H9 (cell line): ENCODE measurements around the gene ALDH1A2. TPM values are rescaled to one million over a fixed set of nuclear protein-coding genes. Genes with fewer than 3 reads are reported as not detected.
"Not testable (repeated sequence)": the region's sequence is repeated elsewhere in the genome, so short reads cannot be mapped to it uniquely, and the experiment has no call there.

Experiments used
- DNase-seq: peaks from one replicate; pipeline ENCODE4 v3.0.0-alpha.2; 2017
- H2AFZ ChIP-seq: one replicate; pipeline ENCODE4 v1.6.1; 2013; ENCODE audit warnings: mild to moderate bottlenecking, low read length, control low read depth, moderate library complexity
- H2AK5ac ChIP-seq: 2 replicates; pipeline ENCODE4 v1.6.1; 2013; ENCODE audit warnings: low read length, control low read depth, mixed read lengths; ENCODE audit not compliant: insufficient read length
- H2BK120ac ChIP-seq: one replicate; pipeline ENCODE4 v1.6.1; 2013; ENCODE audit warnings: low read depth, mild to moderate bottlenecking, low read length, control low read depth, inconsistent platforms; ENCODE audit not compliant: poor library complexity, severe bottlenecking
- H2BK12ac ChIP-seq: 2 replicates; pipeline ENCODE4 v1.6.1; 2013; ENCODE audit warnings: low read length, control low read depth, mixed read lengths, low read depth; ENCODE audit not compliant: insufficient read length
- H2BK15ac ChIP-seq: 2 replicates; pipeline ENCODE4 v1.6.1; 2013; ENCODE audit warnings: low read depth, low read length, control low read depth
- H2BK20ac ChIP-seq: one replicate; pipeline ENCODE4 v1.6.1; 2013; ENCODE audit warnings: low read depth, mild to moderate bottlenecking, low read length, control low read depth, inconsistent platforms; ENCODE audit not compliant: poor library complexity, severe bottlenecking
- H2BK5ac ChIP-seq: 2 replicates; pipeline ENCODE4 v1.6.1; 2013; ENCODE audit warnings: low read length, control low read depth, mixed read lengths; ENCODE audit not compliant: insufficient read length
- H3K14ac ChIP-seq: 2 replicates; pipeline ENCODE4 v1.6.1; 2013; ENCODE audit warnings: low read length, control low read depth; ENCODE audit not compliant: insufficient read depth
- H3K18ac ChIP-seq: 2 replicates; pipeline ENCODE4 v1.6.1; 2013; ENCODE audit warnings: low read depth, mild to moderate bottlenecking, mixed read lengths, low read length, control low read depth; ENCODE audit not compliant: insufficient read length
- H3K23ac ChIP-seq: 2 replicates; pipeline ENCODE4 v1.6.1; 2013; ENCODE audit warnings: low read length, control low read depth, mixed read lengths, low read depth; ENCODE audit not compliant: insufficient read length
- H3K23me2 ChIP-seq: 2 replicates; pipeline ENCODE4 v1.6.1; 2013; ENCODE audit warnings: low read depth, mild to moderate bottlenecking, mixed read lengths, low read length, control low read depth; ENCODE audit not compliant: insufficient read length, poor library complexity, severe bottlenecking
- H3K27ac ChIP-seq: 2 replicates; pipeline ENCODE4 v1.5.1; 2013; ENCODE audit warnings: low read length, control low read depth, mixed read lengths, low read depth; ENCODE audit not compliant: insufficient read length
- H3K27me3 ChIP-seq: 2 replicates; pipeline ENCODE4 v1.6.1; 2013; ENCODE audit warnings: low read length, control low read depth, inconsistent platforms; ENCODE audit not compliant: insufficient read depth
- H3K4ac ChIP-seq: 2 replicates; pipeline ENCODE4 v1.6.1; 2013; ENCODE audit warnings: low read depth, mild to moderate bottlenecking, control low read depth, inconsistent platforms, low read length, moderate library complexity
- H3K4me1 ChIP-seq: 2 replicates; pipeline ENCODE4 v1.6.1; 2013; ENCODE audit warnings: low read length, control low read depth, inconsistent platforms; ENCODE audit not compliant: insufficient read depth
- H3K4me2 ChIP-seq: 2 replicates; pipeline ENCODE4 v1.6.1; 2013; ENCODE audit warnings: low read length, control low read depth, mixed read lengths; ENCODE audit not compliant: insufficient read length, insufficient read depth
- H3K56ac ChIP-seq: 2 replicates; pipeline ENCODE4 v1.6.1; 2013; ENCODE audit warnings: low read depth, mild to moderate bottlenecking, mixed read lengths, low read length, control low read depth; ENCODE audit not compliant: insufficient read length
- H3K79me1 ChIP-seq: 2 replicates; pipeline ENCODE4 v1.6.1; 2013; ENCODE audit warnings: low read depth, mild to moderate bottlenecking, moderate library complexity, low read length, control low read depth, inconsistent platforms; ENCODE audit not compliant: insufficient read depth, poor library complexity, severe bottlenecking
- H3K79me2 ChIP-seq: 2 replicates; pipeline ENCODE4 v1.6.1; 2013; ENCODE audit warnings: low read length, control low read depth, inconsistent platforms; ENCODE audit not compliant: insufficient read depth
- H3K9ac ChIP-seq: 2 replicates; pipeline ENCODE4 v1.6.1; 2013; ENCODE audit warnings: low read length, control low read depth, mixed read lengths; ENCODE audit not compliant: insufficient read length; ENCODE audit errors: extremely low read depth
- H3K9me3 ChIP-seq: one replicate; pipeline ENCODE4 v1.6.1; 2013; ENCODE audit warnings: low read depth, low read length, inconsistent platforms; ENCODE audit not compliant: control insufficient read depth
- H3T11ph ChIP-seq: one replicate; pipeline ENCODE4 v1.6.1; 2013; ENCODE audit warnings: mild to moderate bottlenecking, low read length, control low read depth, inconsistent platforms
- H4K20me1 ChIP-seq: one replicate; pipeline ENCODE4 v1.6.1; 2013; ENCODE audit not compliant: control insufficient read depth, insufficient read length, insufficient read depth
- H4K5ac ChIP-seq: 2 replicates; pipeline ENCODE4 v1.6.1; 2013; ENCODE audit warnings: low read depth, mild to moderate bottlenecking, mixed read lengths, low read length, control low read depth; ENCODE audit not compliant: insufficient read length
- H4K8ac ChIP-seq: replicated peaks from 2 replicates; pipeline ENCODE4 v1.6.1; 2013; ENCODE audit warnings: low read length, control low read depth, mixed read lengths, low read depth; ENCODE audit not compliant: insufficient read length
- H4K91ac ChIP-seq: 2 replicates; pipeline ENCODE4 v1.6.1; 2013; ENCODE audit warnings: low read depth, mild to moderate bottlenecking, moderate library complexity, mixed read lengths, low read length, control low read depth; ENCODE audit not compliant: insufficient read length
- H3K27ac Mint-ChIP-seq, 3 experiments: 2 replicates in 2 of 3; 3 replicates in 1 of 3; pipeline ENCODE4 v1.8.0; 2020 to 2021; ENCODE audit warnings: mixed read lengths in 3 of 3, mild to moderate bottlenecking in 1 of 3, moderate library complexity in 1 of 3
- H3K27me3 Mint-ChIP-seq: 2 replicates; pipeline ENCODE4 v1.8.0; 2021; ENCODE audit warnings: low read depth, mild to moderate bottlenecking, moderate library complexity, mixed read lengths
- H3K36me3 Mint-ChIP-seq, 3 experiments: 2 replicates in 2 of 3; 3 replicates in 1 of 3; pipeline ENCODE4 v1.8.0; 2020 to 2021; ENCODE audit warnings: low read depth in 3 of 3, mixed read lengths in 3 of 3; ENCODE audit not compliant: insufficient read depth in 1 of 3
- H3K4me1 Mint-ChIP-seq, 2 experiments: 2 replicates each; pipeline ENCODE4 v1.8.0; 2020; ENCODE audit warnings: mixed read lengths in 2 of 2
- H3K4me3 Mint-ChIP-seq, 2 experiments: 2 replicates in 1 of 2; 3 replicates in 1 of 2; pipeline ENCODE4 v1.8.0; 2020 to 2021; ENCODE audit warnings: mild to moderate bottlenecking in 2 of 2, mixed read lengths in 2 of 2, moderate library complexity in 1 of 2
- H3K9me3 Mint-ChIP-seq, 2 experiments: 2 replicates in 1 of 2; 3 replicates in 1 of 2; pipeline ENCODE4 v1.8.0; 2020; ENCODE audit warnings: mild to moderate bottlenecking in 2 of 2, mixed read lengths in 2 of 2, moderate library complexity in 1 of 2
- WGBS: extraction: QIAGEN DNeasy Blood & Tissue Kit; methylation state at CpG from one replicate; pipeline ENCODE4 v1.1.7; 2013; ENCODE audit warnings: missing lambda C conversion rate, low lambda C conversion rate, mixed read lengths; ENCODE audit not compliant: insufficient read length; ENCODE audit errors: extremely low coverage; 5-methylcytosine and 5-hydroxymethylcytosine counted together
- total RNA-seq: library from RNA; stranded (reverse); gene quantifications from 2 replicates; pipeline ENCODE4 v1.2.1, GENCODE V29; 2021
- TF ChIP-seq, protein P1 (sequence below): fragments of 200-600 bp; sonication (generic); conservative IDR thresholded peaks from 3 replicates; pipeline ENCODE4 v1.8.0; 2021; ENCODE audit warnings: antibody characterized with exemption, mild to moderate bottlenecking

Gene ALDH1A2
- total RNA-seq, 1 experiment from 2014 or later = 0.72 TPM

DNA sequence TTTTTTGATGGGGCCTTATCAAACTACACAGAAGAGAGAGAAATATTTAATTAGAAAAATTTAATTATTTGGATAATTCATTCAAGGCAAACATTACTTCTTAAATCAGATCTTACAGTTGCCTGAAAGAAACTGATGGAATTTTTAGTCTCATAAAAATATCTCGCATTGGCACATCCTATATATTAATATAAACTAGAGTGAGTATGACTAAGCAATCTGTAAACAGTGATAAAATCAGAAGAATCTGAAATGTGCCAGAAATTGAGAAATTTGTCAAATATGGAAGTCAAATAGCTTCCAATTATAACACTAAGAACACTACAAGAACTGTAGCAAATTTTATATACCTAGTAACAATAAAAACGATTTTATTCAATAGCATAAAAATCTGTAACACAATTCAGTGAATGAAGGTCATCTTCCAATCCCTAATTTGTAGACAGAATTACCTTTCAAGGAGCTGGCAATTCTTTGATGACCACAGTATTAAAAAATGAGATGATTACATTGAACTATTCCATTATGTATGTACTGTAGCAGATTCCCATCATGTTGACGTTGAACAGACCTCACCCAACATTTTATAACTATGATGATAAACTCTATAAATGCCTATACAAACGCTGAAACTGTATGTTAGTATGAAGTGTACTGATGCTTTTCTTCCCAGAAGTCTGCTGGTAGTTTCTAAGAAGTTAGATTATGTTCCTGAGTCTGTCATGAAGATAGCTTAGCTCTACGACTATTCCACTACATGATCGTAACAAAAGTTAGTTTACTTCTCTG, 63.0 kb downstream of the ALDH1A2 start:
- Mint-ChIP-seq H3K4me3 (no peak overlapping the region), H3K9me3 (peaks cover 3 to 14% of the 10 kb centered on the region in 2 experiments), H3K27me3 (no peaks in the 10 kb centered on the region; the same call in 1 of the 2 replicates), H3K36me3 (peaks cover 0 to 11% (median 3%) of the 10 kb centered on the region in 3 experiments; a peak in 3 of 7 replicates), H3K4me1 (no peaks in the 10 kb centered on the region), H3K27ac (no peak overlapping the region)
- Histone ChIP-seq H3K23ac (no peak overlapping the region), H3K79me1 (no peaks in the 10 kb centered on the region), H3K79me2 (no peaks in the 10 kb centered on the region), H4K5ac (no peak overlapping the region), H3K4me1 (no peaks in the 10 kb centered on the region), H3K27ac (no peak overlapping the region), H3K4ac (no peak overlapping the region), H3K56ac (no peak overlapping the region), H2AK5ac (no peak overlapping the region), H3K27me3 (no peaks in the 10 kb centered on the region), H4K8ac (no peak overlapping the region), H2BK5ac (no peak overlapping the region), H3K9ac (no peak overlapping the region), H2BK12ac (no peak overlapping the region), H4K91ac (no peak overlapping the region), H3T11ph (no peak overlapping the region), H2BK15ac (no peak overlapping the region), H4K20me1 (no peaks in the 10 kb centered on the region), H2BK20ac (no peak overlapping the region), H3K9me3 (no peaks in the 10 kb centered on the region), H3K23me2 (no peaks in the 10 kb centered on the region), H2BK120ac (no peak overlapping the region), H3K18ac (no peak overlapping the region), H2AFZ (no peak overlapping the region), H3K4me2 (no peak overlapping the region), H3K14ac (no peak overlapping the region)
- TF ChIP-seq, protein P1, sequence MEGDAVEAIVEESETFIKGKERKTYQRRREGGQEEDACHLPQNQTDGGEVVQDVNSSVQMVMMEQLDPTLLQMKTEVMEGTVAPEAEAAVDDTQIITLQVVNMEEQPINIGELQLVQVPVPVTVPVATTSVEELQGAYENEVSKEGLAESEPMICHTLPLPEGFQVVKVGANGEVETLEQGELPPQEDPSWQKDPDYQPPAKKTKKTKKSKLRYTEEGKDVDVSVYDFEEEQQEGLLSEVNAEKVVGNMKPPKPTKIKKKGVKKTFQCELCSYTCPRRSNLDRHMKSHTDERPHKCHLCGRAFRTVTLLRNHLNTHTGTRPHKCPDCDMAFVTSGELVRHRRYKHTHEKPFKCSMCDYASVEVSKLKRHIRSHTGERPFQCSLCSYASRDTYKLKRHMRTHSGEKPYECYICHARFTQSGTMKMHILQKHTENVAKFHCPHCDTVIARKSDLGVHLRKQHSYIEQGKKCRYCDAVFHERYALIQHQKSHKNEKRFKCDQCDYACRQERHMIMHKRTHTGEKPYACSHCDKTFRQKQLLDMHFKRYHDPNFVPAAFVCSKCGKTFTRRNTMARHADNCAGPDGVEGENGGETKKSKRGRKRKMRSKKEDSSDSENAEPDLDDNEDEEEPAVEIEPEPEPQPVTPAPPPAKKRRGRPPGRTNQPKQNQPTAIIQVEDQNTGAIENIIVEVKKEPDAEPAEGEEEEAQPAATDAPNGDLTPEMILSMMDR = no peak
- no peak for DNase-seq
- WGBS = no CpG with 5 or more reads among the region's 6 CpGs

DNA sequence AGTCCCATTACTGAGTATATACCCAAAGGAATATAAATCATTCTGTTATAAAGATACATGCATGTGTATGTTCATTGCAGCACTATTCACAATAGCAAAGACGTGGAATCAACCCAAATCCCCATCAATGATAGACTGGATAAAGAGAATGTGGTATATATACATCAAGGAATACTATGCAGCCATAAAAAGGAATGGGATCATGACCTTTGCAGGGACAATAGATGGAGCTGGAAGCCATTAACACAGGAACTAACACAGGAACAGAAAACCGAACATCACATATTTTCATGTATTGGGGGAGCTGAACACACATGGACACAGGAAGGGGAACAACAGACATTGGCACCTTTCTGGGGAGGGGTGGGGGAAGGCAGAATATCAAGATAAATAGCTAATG, 65.8 kb downstream of the ALDH1A2 start:
- H3K27me3 Mint-ChIP-seq, H3K4me1 Mint-ChIP-seq, H3K27me3 ChIP-seq, H3K79me2 ChIP-seq, H2BK15ac ChIP-seq, H2BK5ac ChIP-seq, H3K27ac ChIP-seq, H3K23me2 ChIP-seq, H2BK20ac ChIP-seq, H3K4ac ChIP-seq, H3K4me1 ChIP-seq, H4K8ac ChIP-seq, H2BK120ac ChIP-seq, H2BK12ac ChIP-seq, H3K4me2 ChIP-seq, H3K9me3 ChIP-seq, H4K20me1 ChIP-seq, H2AFZ ChIP-seq, H3K14ac ChIP-seq, H3K9ac ChIP-seq, H3T11ph ChIP-seq, H3K56ac ChIP-seq, H3K36me3 Mint-ChIP-seq, H3K18ac ChIP-seq, H4K91ac ChIP-seq, H3K79me1 ChIP-seq, H2AK5ac ChIP-seq, H3K23ac ChIP-seq, DNase-seq, H4K5ac ChIP-seq, H3K27ac Mint-ChIP-seq, H3K4me3 Mint-ChIP-seq, H3K9me3 Mint-ChIP-seq: not testable (repeated sequence)
- no CpG with 5 or more reads among the region's 2 CpGs for WGBS
